GM23338 (cell line): Measurements from ENCODE around the gene SLC16A5. TPM values are rescaled to one million over a fixed set of nuclear protein-coding genes. Genes with fewer than 3 reads are reported as not detected.

Experiments
- ATAC-seq: fragments of 200-7000 bp; cut with Tn5 transposase; 3 replicates; pipeline ENCODE4 v1.9.1; 2020
- DNase-seq: peaks from one replicate; pipeline ENCODE4 v3.0.0-alpha.2; 2015; ENCODE audit warnings: low spot score
- H2AFZ ChIP-seq: fragments of 200-600 bp; sonication (generic); 2 replicates; pipeline ENCODE4 v1.8.0; 2016; ENCODE audit warnings: antibody characterized with exemption, mild to moderate bottlenecking, moderate library complexity
- H3F3A ChIP-seq: fragments of 200-600 bp; sonication (generic); replicated peaks from 2 replicates; pipeline ENCODE4 v1.8.0; 2017; ENCODE audit warnings: antibody characterized with exemption, mixed run types, low read depth
- H3K27ac ChIP-seq: fragments of 200-600 bp; sonication (generic); 2 replicates; pipeline ENCODE4 v1.6.1; 2016; ENCODE audit warnings: low read depth
- H3K27me3 ChIP-seq: fragments of 200-600 bp; sonication (generic); 2 replicates; pipeline ENCODE4 v1.8.0; 2016; ENCODE audit warnings: mild to moderate bottlenecking, mixed run types, moderate library complexity; ENCODE audit not compliant: insufficient read depth
- H3K36me3 ChIP-seq: fragments of 200-600 bp; sonication (generic); 2 replicates; pipeline ENCODE4 v1.8.0; 2016; ENCODE audit warnings: mild to moderate bottlenecking; ENCODE audit not compliant: insufficient read depth
- H3K4me1 ChIP-seq: fragments of 200-600 bp; sonication (generic); 2 replicates; pipeline ENCODE4 v1.8.0; 2016; ENCODE audit warnings: mild to moderate bottlenecking, moderate library complexity; ENCODE audit not compliant: insufficient read depth
- H3K4me2 ChIP-seq: fragments of 200-600 bp; sonication (generic); 2 replicates; pipeline ENCODE4 v1.7.1; 2017; ENCODE audit warnings: mixed run types
- H3K4me3 ChIP-seq: fragments of 200-600 bp; sonication (generic); 2 replicates; pipeline ENCODE4 v1.6.1; 2016; ENCODE audit warnings: mixed run types
- H3K79me2 ChIP-seq: fragments of 200-600 bp; sonication (generic); replicated peaks from 2 replicates; pipeline ENCODE4 v1.8.0; 2017; ENCODE audit warnings: mild to moderate bottlenecking; ENCODE audit not compliant: insufficient read depth
- H3K9me2 ChIP-seq: fragments of 200-600 bp; sonication (generic); 2 replicates; pipeline ENCODE4 v1.8.0; 2017; ENCODE audit not compliant: insufficient read depth
- H4K20me1 ChIP-seq: fragments of 200-600 bp; sonication (generic); replicated peaks from 2 replicates; pipeline ENCODE4 v1.8.0; 2017; ENCODE audit warnings: mild to moderate bottlenecking; ENCODE audit not compliant: insufficient read depth
- H3K27ac Mint-ChIP-seq: 2 replicates; pipeline ENCODE4 v1.8.0; 2020; ENCODE audit warnings: inconsistent platforms, mild to moderate bottlenecking, moderate library complexity, mixed read lengths
- H3K27me3 Mint-ChIP-seq: 3 replicates; pipeline ENCODE4 v1.8.0; 2022; ENCODE audit warnings: low read depth, mild to moderate bottlenecking, moderate library complexity, mixed read lengths, inconsistent platforms; ENCODE audit not compliant: insufficient read depth, poor library complexity
- H3K36me3 Mint-ChIP-seq: 3 replicates; pipeline ENCODE4 v1.8.0; 2021; ENCODE audit warnings: low read depth, mild to moderate bottlenecking, inconsistent platforms, moderate library complexity, mixed read lengths
- H3K4me1 Mint-ChIP-seq: 3 replicates; pipeline ENCODE4 v1.8.0; 2020; ENCODE audit warnings: mild to moderate bottlenecking, inconsistent platforms, mixed read lengths
- H3K4me3 Mint-ChIP-seq: 3 replicates; pipeline ENCODE4 v1.8.0; 2021; ENCODE audit warnings: moderate library complexity, mild to moderate bottlenecking, inconsistent platforms, mixed read lengths
- H3K9me3 Mint-ChIP-seq: 3 replicates; pipeline ENCODE4 v1.8.0; 2020; ENCODE audit warnings: moderate library complexity, mild to moderate bottlenecking, inconsistent platforms, mixed read lengths
- CTCF ChIP-seq, 2 experiments: fragments of 200-600 bp in 1 of 2; sonication (generic) in 1 of 2; conservative IDR thresholded peaks; 2 replicates each; pipeline versions ENCODE4 v1.5.1 to v1.6.1; 2016 to 2017; ENCODE audit warnings: antibody characterized with exemption in 2 of 2, low read depth in 2 of 2, mild to moderate bottlenecking in 2 of 2, moderate library complexity in 1 of 2
- ETS1 ChIP-seq: IDR thresholded peaks from 2 replicates; pipeline ENCODE4 v1.6.1; 2016; ENCODE audit warnings: antibody characterized with exemption
- JUNB ChIP-seq: IDR thresholded peaks from one replicate; pipeline ENCODE4 v1.6.1; 2016; ENCODE audit warnings: antibody characterized with exemption; ENCODE audit not compliant: unreplicated experiment
- POLR2AphosphoS5 ChIP-seq: IDR thresholded peaks from 2 replicates; pipeline ENCODE4 v1.6.1; 2016; ENCODE audit warnings: antibody characterized with exemption, low read depth
- polyA plus RNA-seq: library from polyadenylated mRNA; unstranded; fragments of >200 nt; fragmentation: Nextera tagmentation; extraction: Ambion mirVana; gene quantifications from 2 replicates; pipeline ENCODE4 v1.2.1, GENCODE V29; 2016
- total RNA-seq: library from RNA; depleted of rRNA; stranded (reverse); fragments of >200 nt; shearing (Covaris generic); gene quantifications from 2 replicates; pipeline ENCODE4 v1.2.3, GENCODE V29; 2014

Gene SLC16A5
- total and polyA plus RNA-seq, 2 experiments from 2014 or later = 7.3 to 40.0 TPM

GRCh38 chr17:75130059-75130631 lies 42.4 kb downstream of the SLC16A5 start:
- H3K27me3 Mint-ChIP-seq = peaks cover 35% of the 10 kb centered on the region
- H3K27ac ChIP-seq = 0 out of 2 replicates have a peak overlapping the region, but pooled peaks have one; percentile 32
- peaks cover 24% of the 10 kb centered on the region for H3K36me3 Mint-ChIP-seq
- peak overlapping the region; percentile 91 for H3K4me3 Mint-ChIP-seq
- H3K9me2 ChIP-seq = no peaks in the 10 kb centered on the region
- peak overlapping the region; percentile 96 for H3K4me2 ChIP-seq
- H3K27ac Mint-ChIP-seq = peak overlapping the region; percentile 90
- H3K9me3 Mint-ChIP-seq = no peaks in the 10 kb centered on the region
- no peak for DNase-seq
- H3K4me3 ChIP-seq = peak overlapping the region; percentile 95
- TF ChIP-seq JUNB (no peak), POLR2AphosphoS5 (peak; percentile 25; the same call in 1 of the 2 replicates)
- H3K4me1 ChIP-seq = peaks cover 14% of the 10 kb centered on the region
- H2AFZ ChIP-seq = no peak overlapping the region
- H3K36me3 ChIP-seq = no peaks in the 10 kb centered on the region
- peaks cover 7% of the 10 kb centered on the region for H3K79me2 ChIP-seq
- H3K4me1 Mint-ChIP-seq = peaks cover 14% of the 10 kb centered on the region
- no peak; the same call in 2 of the 3 replicates for ATAC-seq
- no peaks in the 10 kb centered on the region for H3K27me3 ChIP-seq
- peaks cover 7% of the 10 kb centered on the region; the same call in 1 of the 2 replicates for H4K20me1 ChIP-seq
- H3F3A ChIP-seq = peaks cover 52% of the 10 kb centered on the region

GRCh38 chr17:75130632-75131277 lies 43.0 kb downstream of the SLC16A5 start:
- H3K4me1 Mint-ChIP-seq = peaks cover 13% of the 10 kb centered on the region
- peaks cover 7% of the 10 kb centered on the region for H3K79me2 ChIP-seq
- no peaks in the 10 kb centered on the region for H3K9me3 Mint-ChIP-seq
- peaks cover 30% of the 10 kb centered on the region for H3K36me3 Mint-ChIP-seq
- H3F3A ChIP-seq = peaks cover 59% of the 10 kb centered on the region
- H3K4me3 ChIP-seq = peak overlapping the region; percentile 95
- H2AFZ ChIP-seq = peak overlapping the region; percentile 28; the same call in 1 of the 2 replicates
- peaks cover 6% of the 10 kb centered on the region; the same call in 1 of the 2 replicates for H3K36me3 ChIP-seq
- ATAC-seq = peak; percentile 65
- peak overlapping the region; percentile 96 for H3K4me2 ChIP-seq
- TF ChIP-seq ETS1 (no peak), CTCF (conservative IDR thresholded peaks at IDR 0.05; ENCODE audit: low read depth in 2 of 2) (peak; percentile 68 to 78)
- H3K27ac ChIP-seq = peak overlapping the region; percentile 92
- peaks cover 14% of the 10 kb centered on the region for H3K4me1 ChIP-seq
- peak overlapping the region; percentile 90 for H3K27ac Mint-ChIP-seq
- H4K20me1 ChIP-seq = peaks cover 8% of the 10 kb centered on the region; the same call in 1 of the 2 replicates
- H3K27me3 Mint-ChIP-seq = peaks cover 33% of the 10 kb centered on the region
- no peaks in the 10 kb centered on the region for H3K9me2 ChIP-seq
- H3K4me3 Mint-ChIP-seq = peak overlapping the region; percentile 91
- no peaks in the 10 kb centered on the region for H3K27me3 ChIP-seq
- DNase-seq = peak; percentile 91
